ENCODE results near the gene GARS1.

The GARS1 gene

GRCh38 chr7:30605832-30606231 is 11.2 kb downstream of the GARS1 start:
- Histone ChIP-seq H3K27ac (no peak overlapping the region), H3K4me3 (no peak overlapping the region)
- DNase-seq (ENCODE audit: low spot score), result no peak
- TF ChIP-seq CTCF (IDR thresholded peaks at IDR 0.05), result no peak

GRCh38 chr7:30612658-30613265 is 18.1 kb downstream of the GARS1 start:
- Histone ChIP-seq H3K27ac (no peak overlapping the region), H3K4me3 (no peak overlapping the region)
- DNase-seq (ENCODE audit: low spot score), result no peak
- no peak for TF ChIP-seq CTCF (IDR thresholded peaks at IDR 0.05)

GRCh38 chr7:30613366-30614325 is 19.0 kb downstream of the GARS1 start:
- no peak for DNase-seq (ENCODE audit: low spot score)
- Histone ChIP-seq H3K27ac (no peak overlapping the region), H3K4me3 (no peak overlapping the region)
- TF ChIP-seq CTCF (IDR thresholded peaks at IDR 0.05), result no peak

- H3K4me3 ChIP-seq, result no peak overlapping the region
- DNase-seq (ENCODE audit: low spot score), result no peak
- no peak for TF ChIP-seq CTCF (IDR thresholded peaks at IDR 0.05)
- no peak overlapping the region for H3K27ac ChIP-seq
Observed at GRCh38 chr7:30616318-30616717, 21.6 kb downstream of the GARS1 start.

GRCh38 chr7:30617359-30617758 is 22.7 kb downstream of the GARS1 start:
- no peak for TF ChIP-seq CTCF (IDR thresholded peaks at IDR 0.05)
- Histone ChIP-seq H3K4me3 (no peak overlapping the region), H3K27ac (no peak overlapping the region)
- DNase-seq (ENCODE audit: low spot score), result no peak

GRCh38 chr7:30618080-30618676 is 23.5 kb downstream of the GARS1 start:
- Histone ChIP-seq H3K27ac (no peak overlapping the region), H3K4me3 (no peak overlapping the region)
- TF ChIP-seq CTCF (IDR thresholded peaks at IDR 0.05), result no peak
- DNase-seq (ENCODE audit: low spot score), result no peak
